GM12872 (cell line): ENCODE measurements around the gene GPC3.

Experiments
- TF ChIP-seq, protein P1 (sequence below): IDR thresholded peaks from 3 replicates; pipeline ENCODE4 v1.5.1; 2011; ENCODE audit warnings: low read depth, mild to moderate bottlenecking, low read length, moderate library complexity; ENCODE audit not compliant: insufficient read depth

The GPC3 gene

DNA sequence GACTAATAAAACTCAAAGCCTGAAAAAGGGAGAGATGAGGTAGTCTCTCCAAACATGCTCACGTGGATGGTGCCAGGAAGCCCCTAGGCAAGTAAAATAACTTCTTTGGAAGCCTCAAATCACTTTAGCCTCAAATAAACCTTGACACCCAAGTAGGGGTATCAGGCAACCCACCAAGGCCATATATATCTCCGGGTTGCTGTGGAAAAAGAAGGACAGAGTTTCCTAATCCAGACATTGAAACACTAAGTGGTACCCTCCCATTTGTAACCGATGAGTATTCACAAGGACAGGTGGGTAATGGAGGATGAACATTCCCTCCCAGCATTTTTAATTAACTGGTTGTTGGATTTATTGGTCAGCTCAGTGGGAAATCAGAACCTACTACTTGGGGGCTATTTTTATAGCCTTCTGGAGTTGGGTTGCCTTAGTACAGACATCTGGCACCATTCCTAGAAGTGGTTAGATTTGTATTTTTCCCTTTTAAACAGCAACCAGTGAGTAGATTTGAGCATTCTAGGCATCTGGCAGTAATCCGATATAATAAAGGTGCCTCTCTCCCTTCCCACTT, 87.7 kb downstream of the GPC3 start:
- TF ChIP-seq, protein P1, sequence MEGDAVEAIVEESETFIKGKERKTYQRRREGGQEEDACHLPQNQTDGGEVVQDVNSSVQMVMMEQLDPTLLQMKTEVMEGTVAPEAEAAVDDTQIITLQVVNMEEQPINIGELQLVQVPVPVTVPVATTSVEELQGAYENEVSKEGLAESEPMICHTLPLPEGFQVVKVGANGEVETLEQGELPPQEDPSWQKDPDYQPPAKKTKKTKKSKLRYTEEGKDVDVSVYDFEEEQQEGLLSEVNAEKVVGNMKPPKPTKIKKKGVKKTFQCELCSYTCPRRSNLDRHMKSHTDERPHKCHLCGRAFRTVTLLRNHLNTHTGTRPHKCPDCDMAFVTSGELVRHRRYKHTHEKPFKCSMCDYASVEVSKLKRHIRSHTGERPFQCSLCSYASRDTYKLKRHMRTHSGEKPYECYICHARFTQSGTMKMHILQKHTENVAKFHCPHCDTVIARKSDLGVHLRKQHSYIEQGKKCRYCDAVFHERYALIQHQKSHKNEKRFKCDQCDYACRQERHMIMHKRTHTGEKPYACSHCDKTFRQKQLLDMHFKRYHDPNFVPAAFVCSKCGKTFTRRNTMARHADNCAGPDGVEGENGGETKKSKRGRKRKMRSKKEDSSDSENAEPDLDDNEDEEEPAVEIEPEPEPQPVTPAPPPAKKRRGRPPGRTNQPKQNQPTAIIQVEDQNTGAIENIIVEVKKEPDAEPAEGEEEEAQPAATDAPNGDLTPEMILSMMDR: no peak

DNA sequence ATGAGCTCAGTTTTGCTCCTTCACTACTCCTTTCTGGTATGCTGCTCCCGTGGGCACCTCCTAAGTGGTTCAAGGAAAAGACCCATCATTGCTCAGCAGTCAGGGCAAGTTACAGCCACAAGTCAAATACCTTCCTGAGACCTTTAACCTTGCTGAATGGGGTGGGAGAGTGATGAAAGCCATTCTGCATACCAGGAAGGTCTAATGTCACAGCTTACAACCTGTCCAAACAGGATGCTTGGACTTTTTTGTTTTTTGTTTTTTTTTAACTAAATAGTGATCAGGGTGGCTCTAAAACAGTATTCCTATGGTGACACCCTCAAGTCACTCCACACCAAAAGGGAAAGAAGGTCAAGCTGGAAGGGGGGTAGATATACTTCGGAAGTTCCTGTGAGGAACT, 93.1 kb downstream of the GPC3 start:
- TF ChIP-seq, protein P1: no peak

DNA sequence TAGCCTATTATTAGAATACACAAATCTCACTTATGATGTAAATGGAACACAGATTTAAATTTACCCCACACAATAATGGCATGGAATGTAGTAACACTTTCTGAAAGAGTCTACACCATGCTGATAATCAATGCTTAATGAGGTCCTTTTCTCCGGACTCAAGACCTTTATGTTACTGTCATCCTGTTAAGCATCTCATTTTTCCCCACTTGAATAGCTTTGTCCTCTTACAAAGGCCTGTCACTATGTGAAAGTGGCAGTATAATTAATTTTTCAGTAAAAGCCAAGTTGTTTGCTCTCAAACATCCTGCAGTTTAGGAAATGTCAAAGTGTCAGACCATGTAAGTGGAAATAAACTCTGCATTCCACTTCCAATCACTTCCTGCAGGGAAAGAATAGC, 96.4 kb downstream of the GPC3 start:
- TF ChIP-seq, protein P1: no peak

DNA sequence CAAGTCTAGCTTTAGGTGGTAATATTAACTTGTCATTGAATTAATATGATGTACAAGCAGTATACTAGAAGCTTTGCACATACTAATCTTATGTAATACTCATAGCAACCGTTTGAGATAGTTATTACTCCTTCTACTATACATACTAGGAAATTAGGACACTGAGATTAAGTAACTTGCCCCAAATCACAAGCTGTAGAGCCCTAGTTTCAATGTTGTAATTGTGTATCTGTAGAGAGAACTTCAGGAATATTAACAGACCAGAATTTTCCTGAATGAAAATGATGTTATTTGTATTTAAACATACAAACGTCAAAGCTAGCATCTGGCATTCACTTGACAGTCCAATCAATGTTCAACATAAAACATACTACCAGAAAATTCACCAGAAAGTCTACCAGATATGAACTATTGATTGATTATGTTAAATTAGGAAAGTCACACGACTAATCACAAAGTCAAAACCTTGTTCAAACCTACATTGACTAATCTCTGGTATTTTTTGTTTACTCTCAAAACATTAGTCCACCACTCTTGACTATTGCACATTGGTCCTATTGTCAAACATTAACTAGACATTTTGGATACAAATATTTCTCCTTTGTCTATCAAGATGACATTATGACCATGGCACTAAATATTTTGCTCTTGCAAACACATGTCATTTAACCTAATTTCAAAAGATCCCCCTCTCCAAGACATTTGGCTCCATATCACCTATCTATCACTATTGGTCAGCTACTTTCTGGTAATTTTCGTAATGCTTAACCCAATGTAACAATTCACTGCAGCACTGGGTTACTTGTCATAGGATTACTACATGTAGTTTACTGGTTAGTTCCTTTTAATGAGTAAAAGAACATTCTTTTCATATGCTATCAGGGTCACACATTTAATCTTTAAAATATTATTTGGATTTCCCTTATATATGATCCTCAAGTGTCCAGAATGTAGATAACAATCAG, 100.7 kb downstream of the GPC3 start:
- TF ChIP-seq, protein P1: no peak

DNA sequence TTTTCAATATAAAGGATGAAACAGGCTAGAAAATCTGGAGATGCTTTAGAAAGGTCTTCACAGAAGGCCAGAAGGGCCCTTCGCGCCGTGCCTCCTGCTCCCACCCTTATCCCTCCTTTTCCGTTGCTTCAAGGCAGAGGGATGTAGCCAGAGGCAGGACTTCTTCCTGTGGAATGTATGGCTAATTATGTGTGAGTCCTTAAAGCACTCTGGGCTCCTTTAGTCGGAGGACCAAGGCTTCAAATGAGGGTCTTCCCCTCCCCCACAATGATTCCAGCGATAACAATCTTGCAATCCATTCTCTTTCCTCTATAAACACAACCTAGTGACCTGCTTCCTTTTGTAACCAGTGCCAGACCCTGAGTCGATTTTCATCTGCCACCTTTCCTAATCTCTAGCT, 103.5 kb downstream of the GPC3 start:
- TF ChIP-seq, protein P1: no peak

DNA sequence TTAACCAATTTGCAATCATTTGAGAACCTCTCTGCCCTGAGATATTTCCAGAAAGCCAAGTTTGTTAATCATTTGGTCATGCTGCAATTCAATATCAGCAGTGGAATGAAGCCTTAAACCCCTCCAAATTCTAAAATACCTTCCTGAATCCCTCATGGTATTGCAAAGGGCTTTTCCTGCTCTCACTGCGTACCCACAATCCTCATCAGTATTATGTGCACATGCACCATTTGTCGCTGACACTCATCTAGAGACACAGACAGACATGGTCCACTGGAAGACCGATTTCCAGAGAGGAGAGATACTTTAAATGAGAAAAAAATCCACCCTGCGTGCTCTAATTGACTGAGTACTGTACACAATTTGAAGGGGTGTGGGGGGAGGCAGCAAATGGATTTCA, 104.4 kb downstream of the GPC3 start:
- TF ChIP-seq, protein P1: no peak

DNA sequence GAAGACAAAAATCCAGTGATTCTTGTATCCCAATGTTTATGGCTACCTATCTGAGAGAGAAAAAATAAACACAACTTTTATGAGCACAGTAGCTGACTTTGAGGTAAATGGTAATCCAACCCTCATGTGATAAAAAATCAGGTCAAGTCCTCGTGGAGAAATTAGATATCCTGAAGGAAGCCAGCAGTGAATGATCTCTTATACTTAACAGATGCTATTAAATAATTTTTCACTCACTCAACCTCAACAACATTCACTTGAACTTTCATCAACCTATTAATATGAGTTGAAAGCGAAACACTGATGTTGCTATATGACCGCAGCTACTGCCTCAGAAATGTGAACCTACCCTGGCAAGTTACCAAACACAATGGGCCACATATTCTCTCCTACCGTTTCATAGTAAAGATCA, 105.4 kb downstream of the GPC3 start:
- TF ChIP-seq, protein P1: no peak
